HG03439 (cell line): Measurements from ENCODE around the gene RAN.
"Not testable (repeated sequence)": the region's sequence is repeated elsewhere in the genome, so short reads cannot be mapped to it uniquely, and the experiment has no call there.

Experiments
- ATAC-seq: cut with Tn5 transposase; IDR thresholded peaks from one replicate; pipeline ENCODE4 v1.9.1; 2021; ENCODE audit warnings: mild to moderate bottlenecking, moderate library complexity; ENCODE audit not compliant: unreplicated experiment

Gene RAN

DNA sequence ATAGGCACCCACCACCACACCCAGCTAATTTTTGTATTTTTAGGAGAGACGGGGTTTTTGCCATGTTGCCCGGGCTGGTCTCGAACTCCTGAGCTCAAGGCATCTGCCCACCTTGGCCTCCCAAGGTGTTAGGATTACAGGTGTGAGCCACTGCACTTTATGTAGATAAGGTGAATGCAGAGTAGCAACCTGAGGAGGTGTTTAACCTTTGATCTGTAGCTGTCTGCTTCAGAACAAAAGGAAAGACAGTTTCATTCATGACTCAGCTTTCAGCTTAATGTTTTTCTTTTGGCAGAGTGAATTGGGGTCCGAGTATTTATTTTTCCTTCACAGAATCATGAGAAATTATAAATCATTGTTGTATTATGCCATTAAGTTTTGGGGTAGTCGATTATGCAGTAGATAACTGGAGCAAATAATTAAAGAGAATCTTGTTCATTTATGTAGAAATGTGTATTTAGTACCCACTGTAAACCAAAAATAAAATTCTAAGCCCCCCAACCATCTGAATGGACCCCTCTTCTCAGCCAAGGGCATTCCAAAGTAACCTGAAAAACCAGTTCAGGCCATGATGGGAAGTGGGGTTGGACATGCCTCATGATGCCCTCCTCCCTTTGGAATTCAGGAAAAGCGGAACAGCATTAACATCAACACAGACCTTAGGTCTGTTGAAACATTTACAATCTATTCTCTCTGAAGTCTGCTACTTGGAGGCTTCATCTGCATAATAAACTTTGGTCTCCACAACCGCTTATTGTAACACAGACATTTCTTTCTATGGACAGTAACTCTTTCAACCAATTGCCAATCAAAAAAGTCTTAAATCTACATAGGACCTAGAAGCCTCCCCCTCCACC is 22.1 kb upstream of the RAN start:
- ATAC-seq, result no peak

DNA sequence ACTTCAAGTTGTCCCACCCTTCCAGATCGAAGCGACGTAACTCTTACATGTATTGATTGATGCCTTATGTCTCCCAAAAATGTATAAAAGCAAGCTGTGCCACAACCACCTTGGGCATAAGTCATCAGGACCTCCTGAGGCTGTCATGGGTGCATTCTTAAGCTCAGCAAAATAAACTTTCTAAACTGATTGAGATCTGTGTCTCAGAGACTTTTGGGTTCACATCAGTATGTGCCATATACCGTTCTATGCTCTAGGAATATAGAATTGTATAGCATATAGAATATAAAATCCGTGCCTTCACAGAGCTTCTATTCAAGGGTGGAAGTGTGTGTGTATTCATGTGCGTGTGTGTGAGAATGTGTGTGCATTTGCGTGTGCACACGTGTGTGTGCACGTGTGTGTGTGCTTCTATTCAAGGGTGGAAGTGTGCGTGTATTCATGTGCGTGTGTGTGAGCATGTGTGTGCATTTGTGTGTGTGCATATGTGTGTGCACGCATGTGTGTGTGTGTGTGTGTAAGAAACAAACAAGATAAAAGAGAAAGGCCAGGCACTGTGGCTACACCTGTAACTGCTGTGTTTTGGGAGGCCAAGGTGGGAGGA is 21.3 kb upstream of the RAN start:
- ATAC-seq, result no peak

DNA sequence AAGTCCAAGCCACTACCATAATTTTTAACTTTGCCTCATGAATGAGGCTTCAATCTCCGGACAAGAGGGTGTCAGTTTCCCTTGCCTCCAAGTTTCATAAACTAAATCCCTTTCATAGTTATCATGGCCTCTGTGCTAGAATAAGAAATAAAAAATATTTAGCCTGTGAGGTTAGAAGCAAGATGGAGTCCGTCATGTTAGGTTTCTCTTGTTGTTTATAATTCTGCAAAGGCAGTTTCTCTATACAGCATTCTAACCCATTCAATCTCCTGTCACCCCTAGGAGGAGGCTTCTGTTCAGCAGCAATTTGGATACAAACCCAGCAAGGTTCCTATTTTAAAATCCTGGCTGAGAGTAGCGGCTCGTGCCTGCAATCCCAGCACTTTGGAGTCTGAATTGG is 15.8 kb upstream of the RAN start:
- no peak for ATAC-seq

DNA sequence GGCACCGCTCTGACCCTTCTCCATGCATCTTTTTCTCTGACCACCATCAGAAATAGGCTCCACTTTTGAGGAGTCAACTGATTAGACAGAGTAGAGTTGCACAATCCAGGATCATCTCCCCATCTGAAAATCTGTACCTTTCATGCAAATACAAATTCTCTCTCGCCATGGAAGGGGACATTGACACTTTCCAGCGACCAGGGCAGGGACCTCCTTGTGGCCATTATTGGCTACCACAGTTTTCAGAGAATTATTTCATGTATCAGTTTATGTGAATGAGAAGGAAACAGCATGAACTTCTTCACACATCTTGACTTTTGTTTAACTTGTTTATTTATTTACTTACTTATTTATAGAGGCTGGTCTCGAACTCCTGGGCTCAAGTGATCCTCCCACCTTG is 13.8 kb upstream of the RAN start:
- ATAC-seq, result no peak

DNA sequence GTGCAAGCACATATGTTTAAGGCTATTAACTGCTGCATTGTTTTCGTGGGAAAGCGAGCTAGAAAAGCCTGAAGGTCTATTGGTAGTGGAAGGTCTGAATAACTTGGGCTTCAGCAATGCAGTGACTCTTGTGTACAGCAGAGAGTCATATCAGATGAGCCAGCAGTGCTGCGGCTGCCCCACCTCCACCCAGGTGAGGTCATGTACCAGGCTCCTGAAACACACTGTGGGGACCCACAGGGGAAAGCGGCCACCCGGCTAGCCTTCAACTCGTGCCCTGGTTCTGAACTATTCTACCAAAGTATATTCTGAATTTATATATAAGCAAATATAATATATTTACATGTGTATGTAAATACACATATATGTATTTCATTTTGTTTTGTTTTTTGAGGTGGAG is 12.7 kb upstream of the RAN start:
- ATAC-seq, result no peak

DNA sequence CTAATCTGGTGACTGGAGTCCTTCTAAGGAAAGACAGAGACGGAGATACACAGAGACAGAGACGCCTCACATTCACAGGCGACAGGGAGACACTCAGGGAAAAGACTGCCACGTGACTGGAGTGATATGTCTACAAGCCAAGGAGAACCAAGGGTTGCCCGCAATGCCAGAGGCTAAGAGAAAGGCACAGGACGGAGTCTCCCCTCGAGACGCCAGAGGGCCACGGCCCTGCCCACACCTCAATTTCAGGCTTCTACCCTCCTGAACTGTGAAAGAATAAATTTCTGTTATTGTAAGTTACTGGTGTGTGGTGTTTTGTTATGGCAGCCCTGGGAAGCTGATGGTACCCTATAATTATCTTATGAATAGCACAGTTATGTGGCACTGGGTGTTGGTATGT is 11.6 kb upstream of the RAN start:
- no peak for ATAC-seq

DNA sequence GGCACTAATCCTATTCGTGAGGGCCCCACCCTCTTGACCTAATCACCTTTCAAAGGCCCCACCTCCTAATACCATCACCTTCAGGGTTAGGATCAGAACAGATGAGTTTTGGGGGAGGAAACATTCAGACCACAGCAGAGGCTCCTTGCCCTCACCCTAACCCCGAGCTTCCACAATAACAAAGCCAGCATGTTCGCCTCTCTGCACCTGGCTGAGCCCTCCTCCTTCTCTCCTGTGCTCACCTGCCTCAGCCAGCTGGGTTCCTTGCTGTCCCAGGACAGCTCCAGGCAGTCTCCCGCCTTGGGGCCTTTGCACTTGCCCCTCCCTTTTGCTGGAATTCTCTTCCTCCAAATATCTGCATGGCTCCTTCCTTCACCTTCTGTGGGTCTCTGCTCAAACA is 9.7 kb upstream of the RAN start:
- no peak for ATAC-seq

DNA sequence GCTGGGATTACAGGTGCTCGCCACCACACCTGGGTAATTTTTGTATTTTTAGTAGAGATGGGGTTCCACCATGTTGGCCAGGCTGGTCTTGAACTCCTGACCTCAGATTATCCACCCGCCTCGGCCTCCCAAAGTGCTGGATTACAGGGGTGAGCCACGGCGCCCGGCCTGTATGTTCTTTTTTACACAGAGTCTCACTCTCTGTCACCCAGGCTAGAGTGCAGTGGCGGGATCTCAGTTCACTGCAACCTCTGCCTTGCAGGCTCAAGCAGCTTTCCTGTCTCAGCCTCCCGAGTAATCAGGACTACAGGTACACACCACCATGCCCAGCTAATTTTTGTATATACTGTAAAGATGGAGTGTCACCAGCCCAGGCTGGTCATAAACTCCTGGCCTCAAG is 9.1 kb upstream of the RAN start:
- ATAC-seq, result not testable (repeated sequence)

DNA sequence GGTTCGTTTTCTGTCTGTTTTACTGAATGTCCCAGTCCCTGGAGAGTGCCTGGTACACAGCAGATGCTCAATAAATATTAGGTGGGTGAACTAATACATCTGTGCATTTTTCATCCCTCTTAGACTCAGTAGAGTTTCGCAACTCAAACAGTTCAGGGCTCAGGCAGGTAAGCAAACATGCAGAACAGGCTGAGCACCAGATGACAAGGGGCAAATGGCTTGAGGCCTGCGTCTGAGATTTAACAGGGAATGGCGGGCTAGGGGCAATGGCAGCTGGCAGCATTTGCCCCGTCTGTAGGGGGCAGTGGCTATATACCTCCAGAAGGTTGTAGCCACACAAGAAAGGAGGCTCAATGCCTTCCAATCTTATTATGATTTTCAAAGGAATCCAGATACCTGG is 8.6 kb upstream of the RAN start:
- no peak for ATAC-seq

DNA sequence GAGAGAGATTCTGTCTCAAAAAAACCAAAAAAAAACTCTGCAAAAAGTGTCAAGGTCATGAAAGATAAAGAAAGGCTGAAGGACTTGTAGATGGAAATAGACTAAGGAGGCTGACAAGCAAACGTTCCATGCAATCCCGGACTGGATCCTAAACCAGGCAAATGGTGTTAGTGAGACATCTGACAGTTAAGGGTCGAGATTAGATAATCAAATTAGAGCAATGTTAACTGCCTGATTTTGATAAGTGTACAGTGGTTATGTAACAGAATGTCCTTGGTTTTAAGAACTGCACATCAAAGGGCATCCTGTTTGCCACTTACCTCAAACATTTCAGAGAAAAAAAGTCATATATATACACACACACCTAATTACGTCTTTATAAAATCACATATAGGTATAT is 3.5 kb upstream of the RAN start:
- no peak for ATAC-seq

DNA sequence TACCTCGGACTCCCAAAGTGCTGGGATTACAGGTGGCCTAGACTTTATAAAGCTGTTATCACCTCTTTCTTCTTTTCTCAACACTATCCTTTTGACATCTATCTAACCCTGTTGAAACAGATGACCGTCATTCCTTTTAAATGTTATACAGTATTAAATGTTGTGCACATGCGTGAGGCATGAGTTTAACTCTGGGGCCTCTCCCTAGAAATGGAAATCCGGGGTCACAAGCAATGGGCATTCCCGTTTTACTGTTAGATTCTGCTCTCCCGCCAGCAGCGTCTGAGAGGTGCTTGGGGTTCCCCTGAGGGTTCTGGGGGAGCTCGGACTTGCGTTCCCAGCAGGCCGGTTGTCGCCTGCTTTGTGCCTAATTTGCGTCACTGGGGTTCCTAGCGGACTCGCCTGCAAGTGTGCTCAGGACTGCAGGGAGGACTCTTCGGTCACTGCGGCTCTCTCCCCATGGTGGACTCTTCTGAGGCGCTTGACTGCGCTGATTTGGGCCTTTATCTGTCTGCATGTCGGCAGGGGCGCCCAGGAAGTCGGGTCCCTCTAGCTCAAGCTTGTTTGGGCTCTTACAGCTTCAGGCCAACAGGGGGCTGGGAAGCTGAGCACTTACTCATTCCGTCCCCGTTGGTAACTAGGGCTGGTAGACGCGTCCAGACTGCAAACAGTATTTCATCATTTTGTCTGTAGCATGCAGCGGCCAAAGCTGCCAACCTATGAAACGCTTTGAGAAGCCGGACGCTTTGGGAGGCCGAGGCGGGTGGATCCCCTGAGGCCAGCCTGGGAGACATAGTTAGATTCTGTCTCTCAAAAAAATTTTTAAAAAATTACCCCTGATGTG is 1.2 kb upstream of the RAN start:
- peak; percentile 65 for ATAC-seq

DNA sequence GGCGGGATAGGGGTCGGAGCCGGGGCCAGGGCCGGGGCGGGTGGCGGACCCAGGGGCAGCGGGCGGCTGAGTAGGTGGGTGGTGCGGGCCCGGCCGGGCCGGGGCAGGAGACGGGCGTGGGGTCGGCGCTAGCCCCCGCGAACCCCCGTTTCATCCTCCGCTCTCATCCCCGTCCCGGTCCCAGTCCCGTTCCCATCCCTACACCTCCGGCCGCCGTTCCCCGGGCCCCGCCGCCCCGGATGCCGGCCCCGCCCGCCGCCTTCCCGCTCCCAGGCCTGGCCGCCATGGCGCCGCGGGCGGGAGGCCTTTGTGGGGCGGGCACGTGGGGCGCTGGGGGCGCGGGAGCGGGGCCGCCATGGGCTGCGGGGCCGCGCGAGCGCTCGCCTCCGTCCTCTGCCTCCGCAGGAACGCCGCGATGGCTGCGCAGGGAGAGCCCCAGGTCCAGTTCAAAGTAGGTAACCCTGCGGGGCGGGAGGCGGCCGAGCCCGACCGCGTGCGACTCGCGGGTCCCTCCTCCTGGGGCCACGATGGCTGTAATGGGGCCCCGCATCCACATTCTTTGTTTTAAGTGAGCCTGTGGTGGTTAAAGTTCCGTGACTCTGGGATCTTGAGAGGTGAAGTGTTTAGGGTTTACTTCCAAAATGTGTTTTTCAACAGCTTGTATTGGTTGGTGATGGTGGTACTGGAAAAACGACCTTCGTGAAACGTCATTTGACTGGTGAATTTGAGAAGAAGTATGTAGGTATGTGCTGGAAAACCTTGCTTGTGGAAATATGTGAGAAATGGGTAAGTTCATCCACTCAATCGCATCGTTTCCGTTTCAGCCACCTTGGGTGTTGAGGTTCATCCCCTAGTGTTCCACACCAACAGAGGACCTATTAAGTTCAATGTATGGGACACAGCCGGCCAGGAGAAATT is 572 bp downstream of the RAN start:
- peak; percentile 26 for ATAC-seq

DNA sequence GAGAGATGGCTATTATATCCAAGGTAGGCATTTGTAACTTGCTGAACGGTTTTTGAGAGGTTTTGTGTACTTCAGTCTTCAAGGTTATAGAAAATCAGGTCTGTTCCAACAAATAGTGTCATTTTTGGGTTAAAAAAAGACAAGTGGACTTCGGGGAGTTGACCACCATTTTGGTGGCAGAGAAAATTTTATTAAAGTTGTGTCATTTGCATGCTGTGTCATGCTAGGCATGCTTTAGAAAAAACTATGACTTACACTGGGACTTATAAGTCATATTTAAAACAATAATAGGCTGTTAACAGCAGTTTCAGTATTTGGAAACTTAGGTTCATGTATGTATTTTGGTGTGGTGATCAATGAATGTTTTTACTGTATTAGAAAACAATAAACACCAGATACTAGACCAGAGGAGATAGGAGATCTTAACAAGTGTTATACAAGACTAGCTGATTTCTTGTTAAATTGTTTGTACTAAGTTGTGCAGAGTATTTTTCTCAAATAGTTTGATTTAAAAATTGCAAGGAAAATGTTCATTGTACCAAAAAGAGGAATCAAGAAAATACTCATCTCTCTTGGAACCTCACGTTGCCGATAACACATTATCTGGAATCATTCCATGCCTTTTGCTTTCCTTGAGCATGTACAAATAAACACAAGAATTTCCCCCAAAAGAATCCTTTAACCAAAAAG is 1.4 kb downstream of the RAN start:
- no peak for ATAC-seq

DNA sequence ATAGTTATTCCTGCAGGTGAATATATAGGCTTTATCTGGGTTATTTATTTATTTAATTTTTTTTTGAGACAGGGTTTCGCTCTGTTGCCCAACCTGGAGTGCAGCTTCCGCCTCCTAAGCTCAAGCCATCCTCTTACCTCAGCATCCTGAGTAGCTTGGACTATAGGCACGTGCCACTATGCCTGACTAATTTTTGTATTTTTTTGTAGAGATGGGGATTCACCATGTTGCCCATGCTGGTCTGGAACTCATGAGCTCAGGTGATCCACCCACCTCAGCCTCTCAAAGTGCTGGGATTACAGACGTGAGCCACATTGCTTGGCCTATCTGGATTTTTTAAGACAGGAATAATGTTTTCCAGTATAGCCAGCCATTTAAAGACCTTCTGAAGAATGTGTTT is 2.0 kb downstream of the RAN start:
- no peak for ATAC-seq

DNA sequence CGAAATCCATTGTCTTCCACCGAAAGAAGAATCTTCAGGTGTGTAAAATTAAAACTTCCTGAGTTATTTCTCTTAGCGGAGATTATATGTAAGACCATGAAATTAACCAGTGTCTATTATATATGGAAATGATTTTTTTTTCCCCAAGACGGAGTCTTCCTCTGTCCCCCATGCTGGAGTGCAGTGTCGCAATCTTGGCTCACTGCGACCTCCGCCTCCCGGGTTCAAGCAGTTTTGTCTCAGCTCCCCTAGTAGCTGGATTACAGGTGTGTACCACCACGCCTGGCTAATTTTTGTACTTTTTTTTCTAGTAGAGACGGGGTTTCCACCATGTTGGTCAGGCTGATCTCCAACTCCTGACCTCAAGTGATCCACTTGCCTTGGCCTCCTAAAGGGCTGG is 2.8 kb downstream of the RAN start:
- ATAC-seq, result no peak

DNA sequence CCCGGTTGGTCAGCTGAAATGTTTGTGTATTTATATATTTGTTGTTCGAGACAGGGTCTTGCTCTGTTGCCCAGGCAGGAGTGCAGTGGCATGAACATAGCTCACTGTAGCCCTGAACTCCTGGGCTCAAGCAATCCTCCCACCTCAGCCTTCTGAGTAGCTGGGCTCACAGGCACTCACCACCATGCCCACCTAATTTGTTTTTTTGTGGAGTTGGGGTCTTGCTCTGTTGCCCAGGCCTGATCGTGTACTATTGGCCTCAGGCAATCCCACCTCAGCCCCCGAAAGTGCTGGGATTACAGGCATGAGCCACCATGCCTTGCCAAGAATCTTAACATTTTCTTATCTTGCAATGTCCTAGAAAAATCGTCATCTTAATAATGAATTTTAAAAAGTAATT is 3.3 kb downstream of the RAN start:
- ATAC-seq, result no peak

DNA sequence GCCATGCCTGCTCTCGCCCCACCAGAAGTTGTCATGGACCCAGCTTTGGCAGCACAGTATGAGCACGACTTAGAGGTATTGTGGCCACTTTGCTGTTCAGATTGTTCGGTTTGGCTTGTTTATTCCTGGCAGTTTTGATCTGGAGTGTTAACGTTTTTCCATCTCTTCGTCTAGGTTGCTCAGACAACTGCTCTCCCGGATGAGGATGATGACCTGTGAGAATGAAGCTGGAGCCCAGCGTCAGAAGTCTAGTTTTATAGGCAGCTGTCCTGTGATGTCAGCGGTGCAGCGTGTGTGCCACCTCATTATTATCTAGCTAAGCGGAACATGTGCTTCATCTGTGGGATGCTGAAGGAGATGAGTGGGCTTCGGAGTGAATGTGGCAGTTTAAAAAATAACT is 3.8 kb downstream of the RAN start:
- ATAC-seq, result not testable (repeated sequence)

DNA sequence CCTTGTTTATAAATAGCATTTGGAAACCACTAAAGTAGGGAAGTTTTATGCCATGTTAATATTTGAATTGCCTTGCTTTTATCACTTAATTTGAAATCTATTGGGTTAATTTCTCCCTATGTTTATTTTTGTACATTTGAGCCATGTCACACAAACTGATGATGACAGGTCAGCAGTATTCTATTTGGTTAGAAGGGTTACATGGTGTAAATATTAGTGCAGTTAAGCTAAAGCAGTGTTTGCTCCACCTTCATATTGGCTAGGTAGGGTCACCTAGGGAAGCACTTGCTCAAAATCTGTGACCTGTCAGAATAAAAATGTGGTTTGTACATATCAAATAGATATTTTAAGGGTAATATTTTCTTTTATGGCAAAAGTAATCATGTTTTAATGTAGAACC is 4.4 kb downstream of the RAN start:
- no peak for ATAC-seq

DNA sequence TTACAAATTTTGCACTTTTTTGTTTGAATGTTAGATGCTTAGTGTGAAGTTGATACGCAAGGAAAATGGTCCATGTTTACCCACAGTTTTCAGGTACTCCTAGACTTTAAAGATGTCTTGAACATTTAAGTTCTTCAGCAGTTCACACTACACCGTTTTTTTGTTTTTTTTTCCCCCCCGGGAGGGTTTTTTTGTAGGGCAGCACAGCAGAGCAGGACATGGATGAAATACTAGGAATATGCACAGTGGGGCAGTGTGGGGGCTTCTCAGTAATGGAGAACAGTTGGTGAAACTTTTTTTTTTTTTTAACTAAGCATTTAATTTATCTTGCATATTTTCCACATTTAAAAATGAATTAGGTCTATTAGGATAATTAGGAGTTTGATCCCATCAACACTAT is 4.9 kb downstream of the RAN start:
- no peak for ATAC-seq

DNA sequence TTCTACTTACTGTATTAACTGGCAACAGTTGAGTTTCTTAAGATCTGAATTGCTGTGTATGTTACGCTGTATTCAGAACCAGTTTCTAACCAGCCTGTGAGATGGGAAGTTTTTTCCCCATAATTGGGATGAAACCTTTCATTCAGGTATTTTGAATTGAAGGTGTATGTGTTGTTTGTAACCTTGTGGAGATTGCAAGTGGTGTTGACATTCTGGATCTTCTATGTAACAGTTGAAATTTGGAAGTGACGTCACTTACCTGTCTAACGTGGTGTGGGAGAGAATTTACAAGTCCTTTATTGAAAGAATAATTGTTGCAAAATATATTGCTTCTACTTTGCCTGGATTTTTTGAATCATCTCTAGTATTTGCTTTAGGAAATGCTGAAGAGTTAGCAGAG is 5.5 kb downstream of the RAN start:
- no peak for ATAC-seq
